GM13976 (cell line): ENCODE results near the gene ADCY6.
A peak's percentile ranks its signal among the peaks of the same experiment; 100 is the strongest.

ENCODE experiments used
- DNase-seq: peaks from one replicate; pipeline ENCODE4 v3.0.0; 2012; ENCODE audit warnings: low spot score
- in situ Hi-C: fragments of 300-500 bp; cut with MboI; formaldehyde crosslinking; loops from one replicate; pipeline ENCODE4 v1.12.0; 2022; ENCODE audit warnings: low sequenced_read_pairs, mixed read lengths, inconsistent platforms; ENCODE audit not compliant: unreplicated experiment
- TF ChIP-seq, protein P1 (sequence below): IDR thresholded peaks from 2 replicates; pipeline ENCODE4 v1.5.1; 2012; ENCODE audit warnings: borderline replicate concordance, mild to moderate bottlenecking; ENCODE audit not compliant: insufficient read depth; ENCODE audit errors: extremely low read depth, missing control alignments, control extremely low read depth

Gene ADCY6

GRCh38 chr12:48795550-48796455 lies 6.9 kb upstream of the ADCY6 start:
- TF ChIP-seq, protein P1, sequence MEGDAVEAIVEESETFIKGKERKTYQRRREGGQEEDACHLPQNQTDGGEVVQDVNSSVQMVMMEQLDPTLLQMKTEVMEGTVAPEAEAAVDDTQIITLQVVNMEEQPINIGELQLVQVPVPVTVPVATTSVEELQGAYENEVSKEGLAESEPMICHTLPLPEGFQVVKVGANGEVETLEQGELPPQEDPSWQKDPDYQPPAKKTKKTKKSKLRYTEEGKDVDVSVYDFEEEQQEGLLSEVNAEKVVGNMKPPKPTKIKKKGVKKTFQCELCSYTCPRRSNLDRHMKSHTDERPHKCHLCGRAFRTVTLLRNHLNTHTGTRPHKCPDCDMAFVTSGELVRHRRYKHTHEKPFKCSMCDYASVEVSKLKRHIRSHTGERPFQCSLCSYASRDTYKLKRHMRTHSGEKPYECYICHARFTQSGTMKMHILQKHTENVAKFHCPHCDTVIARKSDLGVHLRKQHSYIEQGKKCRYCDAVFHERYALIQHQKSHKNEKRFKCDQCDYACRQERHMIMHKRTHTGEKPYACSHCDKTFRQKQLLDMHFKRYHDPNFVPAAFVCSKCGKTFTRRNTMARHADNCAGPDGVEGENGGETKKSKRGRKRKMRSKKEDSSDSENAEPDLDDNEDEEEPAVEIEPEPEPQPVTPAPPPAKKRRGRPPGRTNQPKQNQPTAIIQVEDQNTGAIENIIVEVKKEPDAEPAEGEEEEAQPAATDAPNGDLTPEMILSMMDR = peak; percentile 79
- in situ Hi-C loops = loop anchor here (5.0 kb wide), 1 partner anchor 44 kb away; no protein-coding TSS in a partner anchor
- peak; percentile 81 for DNase-seq

DNA sequence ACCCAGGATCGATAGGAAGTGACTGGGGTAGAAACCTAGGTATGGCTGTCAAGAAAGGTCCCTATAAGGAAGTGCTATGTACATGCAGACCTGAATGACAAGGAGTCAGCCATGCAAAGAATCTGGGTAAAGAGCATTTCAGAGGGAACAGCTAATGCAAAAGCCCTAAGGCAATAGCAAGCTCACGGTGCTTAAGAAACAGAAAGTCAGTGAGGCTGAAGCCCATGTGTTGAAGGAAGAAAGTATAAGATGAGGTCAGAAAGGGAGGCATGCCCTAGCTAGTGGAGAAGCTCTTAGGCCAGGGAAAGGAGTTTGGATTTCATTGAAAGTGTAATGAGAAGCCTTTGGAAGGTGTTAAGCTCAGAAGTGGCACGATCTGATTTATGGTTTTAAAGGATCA lies 6.0 kb upstream of the ADCY6 start:
- in situ Hi-C loops = loop anchor here (5.0 kb wide), 1 partner anchor 43 kb away; no protein-coding TSS in a partner anchor
- DNase-seq = no peak

GRCh38 chr12:48793696-48794095 lies 4.8 kb upstream of the ADCY6 start:
- in situ Hi-C loops = no loop called here
- TF ChIP-seq, protein P1 = no peak
- DNase-seq = no peak

More for the DNA sequence above, 6.0 kb upstream of the ADCY6 start:
- TF ChIP-seq, protein P1 = no peak

GRCh38 chr12:48789858-48790326 lies 1.0 kb upstream of the ADCY6 start:
- no peak for DNase-seq
- in situ Hi-C loops = no loop called here
- TF ChIP-seq, protein P1 = no peak

DNA sequence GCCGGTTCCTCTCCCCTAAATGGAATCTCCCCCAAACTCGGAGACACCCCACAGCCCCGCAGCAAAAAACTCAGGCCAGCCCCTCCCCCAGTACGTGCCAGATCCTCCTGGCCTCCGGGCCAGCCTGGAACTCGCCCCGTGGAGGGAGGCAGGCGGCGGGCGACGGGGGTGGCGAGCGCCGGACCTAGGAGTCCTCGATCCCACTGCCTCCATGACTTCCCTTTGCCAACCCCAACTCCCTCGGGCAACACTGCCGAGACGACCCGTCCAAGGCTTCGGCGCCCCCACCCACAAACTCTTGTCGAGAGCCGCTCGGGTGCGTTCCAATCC lies 400 bp downstream of the ADCY6 start:
- DNase-seq = no peak
- TF ChIP-seq, protein P1 = no peak
- in situ Hi-C loops = no loop called here

- in situ Hi-C loops = no loop called here
- TF ChIP-seq, protein P1 = no peak
- DNase-seq = no peak
These were observed 932 bp downstream of the ADCY6 start for GRCh38 chr12:48787791-48788523.
